Mesenchymal stem cell (in vitro differentiated cells and primary cell): ENCODE measurements around the gene ALOX12. TPM values are rescaled to one million over a fixed set of nuclear protein-coding genes. Genes with fewer than 3 reads are reported as not detected.

Experiments used
- DNase-seq: peaks from one replicate; pipeline ENCODE4 v3.0.0-alpha.2; 2013
- H2AFZ ChIP-seq: one replicate; pipeline ENCODE4 v1.6.1; 2013; ENCODE audit warnings: low read depth, mild to moderate bottlenecking, control low read depth, inconsistent platforms, low read length, moderate library complexity
- H2AK5ac ChIP-seq: 2 replicates; pipeline ENCODE4 v1.6.1; 2013; ENCODE audit warnings: low read length, moderate library complexity, mild to moderate bottlenecking, inconsistent platforms; ENCODE audit not compliant: severe bottlenecking
- H2BK120ac ChIP-seq: one replicate; pipeline ENCODE4 v1.6.1; 2013; ENCODE audit warnings: low read depth, mild to moderate bottlenecking, inconsistent platforms, low read length, moderate library complexity
- H2BK12ac ChIP-seq, 2 experiments: one replicate each; pipeline ENCODE4 v1.6.1; 2013; ENCODE audit warnings: inconsistent platforms in 2 of 2, low read length in 2 of 2, mild to moderate bottlenecking in 2 of 2, moderate library complexity in 2 of 2, control low read depth in 1 of 2
- H2BK15ac ChIP-seq: one replicate; pipeline ENCODE4 v1.6.1; 2013; ENCODE audit warnings: mild to moderate bottlenecking, low read depth, inconsistent platforms; ENCODE audit not compliant: poor library complexity, severe bottlenecking
- H2BK5ac ChIP-seq: 2 replicates; pipeline ENCODE4 v1.6.1; 2013; ENCODE audit warnings: low read depth, mild to moderate bottlenecking, low read length, control low read depth, inconsistent platforms; ENCODE audit not compliant: poor library complexity, severe bottlenecking
- H3K14ac ChIP-seq, 2 experiments: one replicate each; pipeline ENCODE4 v1.6.1; 2013; ENCODE audit warnings: inconsistent platforms in 2 of 2, low read length in 2 of 2, control low read depth in 1 of 2, mild to moderate bottlenecking in 1 of 2, moderate library complexity in 1 of 2
- H3K18ac ChIP-seq, 2 experiments: one replicate each; pipeline ENCODE4 v1.6.1; 2013; ENCODE audit warnings: inconsistent platforms in 2 of 2, low read length in 2 of 2, control low read depth in 1 of 2, low read depth in 1 of 2, mild to moderate bottlenecking in 1 of 2
- H3K23ac ChIP-seq, 2 experiments: one replicate each; pipeline ENCODE4 v1.6.1; 2013; ENCODE audit warnings: inconsistent platforms in 2 of 2, low read length in 2 of 2, mild to moderate bottlenecking in 2 of 2, moderate library complexity in 2 of 2, control low read depth in 1 of 2
- H3K27ac ChIP-seq: 2 replicates; pipeline ENCODE4 v1.5.1; 2013; ENCODE audit warnings: mild to moderate bottlenecking, moderate library complexity, low read length, control low read depth, inconsistent platforms; ENCODE audit not compliant: poor library complexity, severe bottlenecking
- H3K27me3 ChIP-seq, 2 experiments: 2 replicates each; pipeline versions ENCODE4 v1.6.1 to v1.7.0; 2013; ENCODE audit warnings: low read length in 2 of 2, mild to moderate bottlenecking in 2 of 2, moderate library complexity in 2 of 2, control low read depth in 1 of 2, inconsistent platforms in 1 of 2; ENCODE audit not compliant: control insufficient read depth in 1 of 2, insufficient read depth in 1 of 2
- H3K36me3 ChIP-seq, 2 experiments: 2 replicates each; pipeline versions ENCODE4 v1.6.1 to v1.7.0; 2013; ENCODE audit warnings: low read length in 2 of 2, control low read depth in 1 of 2, inconsistent platforms in 1 of 2, low read depth in 1 of 2, mild to moderate bottlenecking in 1 of 2; ENCODE audit not compliant: insufficient read depth in 2 of 2, control insufficient read depth in 1 of 2
- H3K4ac ChIP-seq, 2 experiments: one replicate each; pipeline ENCODE4 v1.6.1; 2013; ENCODE audit warnings: inconsistent platforms in 2 of 2, low read length in 2 of 2, mild to moderate bottlenecking in 2 of 2, moderate library complexity in 2 of 2, control low read depth in 1 of 2, low read depth in 1 of 2
- H3K4me1 ChIP-seq: 2 replicates; pipeline ENCODE4 v1.6.1; 2013; ENCODE audit warnings: low read depth, low read length, control low read depth; ENCODE audit not compliant: control insufficient read depth, insufficient read depth
- H3K4me2 ChIP-seq: 2 replicates; pipeline ENCODE4 v1.6.1; 2013; ENCODE audit warnings: low read length, mild to moderate bottlenecking, inconsistent platforms; ENCODE audit not compliant: poor library complexity, severe bottlenecking
- H3K4me3 ChIP-seq, 2 experiments: 2 replicates each; pipeline versions ENCODE4 v1.5.1 to v1.7.0; 2013; ENCODE audit warnings: low read length in 2 of 2, mild to moderate bottlenecking in 2 of 2, control low read depth in 1 of 2, low read depth in 1 of 2; ENCODE audit not compliant: insufficient read depth in 1 of 2
- H3K79me1 ChIP-seq: replicated peaks from 2 replicates; pipeline ENCODE4 v1.6.1; 2013; ENCODE audit warnings: mild to moderate bottlenecking, control low read depth, low read length, inconsistent platforms; ENCODE audit not compliant: poor library complexity, severe bottlenecking
- H3K9ac ChIP-seq: 2 replicates; pipeline ENCODE4 v1.7.0; 2013; ENCODE audit warnings: mild to moderate bottlenecking, low read length, moderate library complexity
- H3K9me3 ChIP-seq: 2 replicates; pipeline ENCODE4 v1.7.0; 2013; ENCODE audit warnings: mild to moderate bottlenecking, low read length; ENCODE audit not compliant: control insufficient read depth
- H4K8ac ChIP-seq: one replicate; pipeline ENCODE4 v1.6.1; 2013; ENCODE audit warnings: inconsistent platforms, mild to moderate bottlenecking, low read length, moderate library complexity
- H4K91ac ChIP-seq: one replicate; pipeline ENCODE4 v1.6.1; 2013; ENCODE audit warnings: mild to moderate bottlenecking, low read length, inconsistent platforms
- WGBS: methylation state at CpG from one replicate; pipeline ENCODE4 v1.1.7; 2013; ENCODE audit warnings: mixed read lengths; 5-methylcytosine and 5-hydroxymethylcytosine counted together
- polyA plus RNA-seq, 2 experiments: library from polyadenylated mRNA; stranded (reverse); fragments of 200-250 nt; gene quantifications; one replicate each; pipeline ENCODE4 v1.2.3, GENCODE V29; 2013

ALOX12 gene
- polyA plus RNA-seq (2013, experiment 1 of 2): not detected
- not detected for polyA plus RNA-seq (2013, experiment 2 of 2)

- H3K27me3 ChIP-seq: no peaks in the 10 kb centered on the region
- H2BK5ac ChIP-seq: no peak within 1 kb of the TSS
- no peak within 1 kb of the TSS for H4K91ac ChIP-seq
- no peak within 1 kb of the TSS for H3K4ac ChIP-seq
- H3K9ac ChIP-seq: peak within 1 kb of the TSS; percentile 59
- H2BK12ac ChIP-seq: no peak within 1 kb of the TSS
- peak within 1 kb of the TSS in 1 of 2 experiments; percentile 56 for H3K4me3 ChIP-seq
- H3K27ac ChIP-seq: no peak within 1 kb of the TSS
- peaks cover 11% of the 10 kb centered on the region for H3K79me1 ChIP-seq
- no peak within 1 kb of the TSS for H3K23ac ChIP-seq
- DNase-seq: no peak
- no peak within 1 kb of the TSS for H2BK120ac ChIP-seq
- H3K9me3 ChIP-seq: no peaks in the 10 kb centered on the region
- H3K14ac ChIP-seq: no peak within 1 kb of the TSS
- peaks cover 38 to 46% of the 10 kb centered on the region in 2 experiments for H3K36me3 ChIP-seq
- WGBS: 39% methylated on average over 63 of the region's 64 CpGs
- H2AFZ ChIP-seq: no peak within 1 kb of the TSS
- no peak within 1 kb of the TSS for H3K4me2 ChIP-seq
- no peak within 1 kb of the TSS for H2AK5ac ChIP-seq
- no peak within 1 kb of the TSS for H2BK15ac ChIP-seq
- H3K4me1 ChIP-seq: peaks cover 1% of the 10 kb centered on the region
- peak within 1 kb of the TSS; percentile 60 for H4K8ac ChIP-seq
- H3K18ac ChIP-seq: no peak within 1 kb of the TSS
These were observed at the start of gene ALOX12 for GRCh38 chr17:6995500-6996255. Gene ALOX12, plus strand, starts transcription at chr17:6996049. Its CDS starts 69 bp downstream, at chr17:6996118.

- no peak for DNase-seq
- Histone ChIP-seq H3K36me3 (no peaks in the 10 kb centered on the region), H4K8ac (no peak overlapping the region), H2BK12ac (no peak overlapping the region), H3K23ac (no peak overlapping the region), H3K18ac (no peak overlapping the region), H3K4me2 (no peak overlapping the region), H3K14ac (no peak overlapping the region), H2BK120ac (no peak overlapping the region), H2AFZ (no peak overlapping the region), H2BK5ac (no peak overlapping the region), H2AK5ac (no peak overlapping the region), H3K9ac (no peak overlapping the region), H3K4me3 (no peak overlapping the region), H3K79me1 (no peaks in the 10 kb centered on the region), H2BK15ac (no peak overlapping the region), H4K91ac (no peak overlapping the region), H3K4ac (no peak overlapping the region), H3K27ac (no peak overlapping the region), H3K9me3 (no peaks in the 10 kb centered on the region), H3K27me3 (peaks cover 0 to 6% of the 10 kb centered on the region in 2 experiments), H3K4me1 (no peaks in the 10 kb centered on the region)
- WGBS: 100% methylated on average over 2 of the region's 2 CpGs
These were observed 48.1 kb upstream of the ALOX12 start for GRCh38 chr17:6947745-6948144.

GRCh38 chr17:6948562-6948961 lies 47.3 kb upstream of the ALOX12 start:
- Histone ChIP-seq H3K14ac (no peak overlapping the region), H3K4me3 (no peak overlapping the region), H2AFZ (no peak overlapping the region), H3K79me1 (no peaks in the 10 kb centered on the region), H2BK5ac (no peak overlapping the region), H3K9me3 (no peaks in the 10 kb centered on the region), H3K27ac (no peak overlapping the region), H2BK120ac (no peak overlapping the region), H3K4ac (no peak overlapping the region), H2AK5ac (no peak overlapping the region), H3K36me3 (no peaks in the 10 kb centered on the region), H3K18ac (no peak overlapping the region), H3K23ac (no peak overlapping the region), H4K91ac (no peak overlapping the region), H4K8ac (no peak overlapping the region), H2BK15ac (no peak overlapping the region), H3K9ac (no peak overlapping the region), H3K4me2 (no peak overlapping the region), H2BK12ac (no peak overlapping the region), H3K4me1 (no peaks in the 10 kb centered on the region), H3K27me3 (peaks cover 0 to 6% of the 10 kb centered on the region in 2 experiments)
- no peak for DNase-seq
- 44% methylated on average over 5 of the region's 5 CpGs for WGBS

GRCh38 chr17:6948976-6949375 lies 46.9 kb upstream of the ALOX12 start:
- H3K4ac ChIP-seq: no peak overlapping the region
- no peak overlapping the region for H2BK5ac ChIP-seq
- no peak overlapping the region for H3K14ac ChIP-seq
- no peak overlapping the region for H2BK12ac ChIP-seq
- no peak overlapping the region for H2AK5ac ChIP-seq
- 83% methylated on average over 1 of the region's 3 CpGs for WGBS
- no peak overlapping the region for H3K18ac ChIP-seq
- no peak overlapping the region for H2BK15ac ChIP-seq
- DNase-seq: no peak
- H3K9me3 ChIP-seq: no peaks in the 10 kb centered on the region
- H3K36me3 ChIP-seq: no peaks in the 10 kb centered on the region
- no peak overlapping the region for H3K27ac ChIP-seq
- H4K91ac ChIP-seq: no peak overlapping the region
- no peak overlapping the region for H2AFZ ChIP-seq
- H2BK120ac ChIP-seq: no peak overlapping the region
- H3K23ac ChIP-seq: no peak overlapping the region
- H3K9ac ChIP-seq: no peak overlapping the region
- no peak overlapping the region for H3K4me3 ChIP-seq
- H3K4me1 ChIP-seq: no peaks in the 10 kb centered on the region
- H3K4me2 ChIP-seq: no peak overlapping the region
- peaks cover 0 to 6% of the 10 kb centered on the region in 2 experiments for H3K27me3 ChIP-seq
- no peaks in the 10 kb centered on the region for H3K79me1 ChIP-seq
- no peak overlapping the region for H4K8ac ChIP-seq
